Suppressor macrophage treated with lipopolysaccharide for 4 hours (primary cell): ENCODE measurements around the gene IGSF3.

ENCODE experiments used
- DNase-seq: peaks from one replicate; pipeline ENCODE4 v3.0.0-alpha.2; 2020

IGSF3 gene

GRCh38 chr1:116686175-116686574 lies 18.6 kb upstream of the IGSF3 start:
- DNase-seq = no peak

DNA sequence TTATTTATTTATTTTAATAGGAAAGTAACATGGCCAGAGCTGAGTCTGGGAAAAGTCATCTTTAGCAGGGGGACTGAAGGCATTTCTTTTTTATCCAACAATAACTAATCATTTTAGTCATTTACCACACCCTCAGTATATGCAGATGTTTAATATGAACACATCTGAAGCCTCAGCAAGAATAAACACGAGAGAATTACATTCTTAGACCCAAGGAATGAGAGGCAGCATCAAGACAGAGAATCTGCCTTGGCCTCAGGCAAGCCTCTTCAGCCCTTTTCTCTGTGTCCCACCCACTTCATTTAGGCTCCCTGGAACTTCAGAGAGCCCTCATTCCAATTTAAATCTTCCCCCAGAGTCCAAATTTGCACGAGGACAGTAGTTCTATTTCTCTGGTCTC lies 17.0 kb upstream of the IGSF3 start:
- DNase-seq = no peak

GRCh38 chr1:116682641-116683221 lies 15.2 kb upstream of the IGSF3 start:
- DNase-seq = peak; percentile 27

DNA sequence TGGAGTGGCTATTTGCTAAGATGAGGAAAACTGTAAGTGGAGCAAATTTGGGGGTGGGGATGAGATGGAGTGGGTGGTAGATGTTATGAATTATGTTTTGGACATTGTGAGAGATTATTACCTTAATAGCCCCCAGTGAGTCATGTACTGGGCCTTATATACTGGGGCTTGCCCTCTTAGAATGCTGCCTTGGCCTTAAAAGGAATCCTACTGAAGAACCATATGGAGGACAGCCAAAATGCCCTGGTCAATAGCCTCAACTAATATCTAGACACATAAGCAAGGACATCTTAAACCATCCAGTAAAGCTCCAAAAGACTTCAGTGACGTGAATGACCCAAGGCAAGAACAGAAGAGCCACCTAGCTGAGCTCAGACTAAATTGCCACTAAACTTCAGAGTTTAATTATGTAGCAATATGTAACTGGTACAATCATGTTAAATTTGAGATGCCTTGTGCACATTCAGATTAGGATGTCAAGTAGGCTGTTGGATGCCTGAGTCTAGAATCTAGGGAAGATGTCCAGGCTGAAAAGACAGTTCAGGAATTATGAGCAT lies 13.9 kb upstream of the IGSF3 start:
- DNase-seq = no peak

DNA sequence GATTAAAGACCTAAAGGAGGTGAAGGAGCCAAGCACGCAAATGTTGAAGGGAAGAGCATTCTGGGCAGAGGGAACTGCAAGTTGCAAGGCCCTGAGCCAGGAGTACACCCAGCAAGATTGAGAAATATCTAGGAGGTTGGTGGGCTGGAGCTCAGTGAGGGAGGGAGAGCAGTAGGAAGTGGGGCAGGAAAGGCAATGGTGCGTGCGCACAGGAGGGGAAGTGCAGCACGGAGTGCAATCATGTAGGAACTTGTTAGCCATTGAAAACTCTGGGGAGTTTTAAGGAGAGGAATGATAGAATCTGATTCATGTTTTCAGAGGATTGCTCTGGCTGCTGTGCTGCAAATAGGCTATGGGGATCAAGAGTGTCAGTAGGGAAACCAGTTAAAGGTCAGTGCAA lies 13.2 kb upstream of the IGSF3 start:
- DNase-seq = no peak

DNA sequence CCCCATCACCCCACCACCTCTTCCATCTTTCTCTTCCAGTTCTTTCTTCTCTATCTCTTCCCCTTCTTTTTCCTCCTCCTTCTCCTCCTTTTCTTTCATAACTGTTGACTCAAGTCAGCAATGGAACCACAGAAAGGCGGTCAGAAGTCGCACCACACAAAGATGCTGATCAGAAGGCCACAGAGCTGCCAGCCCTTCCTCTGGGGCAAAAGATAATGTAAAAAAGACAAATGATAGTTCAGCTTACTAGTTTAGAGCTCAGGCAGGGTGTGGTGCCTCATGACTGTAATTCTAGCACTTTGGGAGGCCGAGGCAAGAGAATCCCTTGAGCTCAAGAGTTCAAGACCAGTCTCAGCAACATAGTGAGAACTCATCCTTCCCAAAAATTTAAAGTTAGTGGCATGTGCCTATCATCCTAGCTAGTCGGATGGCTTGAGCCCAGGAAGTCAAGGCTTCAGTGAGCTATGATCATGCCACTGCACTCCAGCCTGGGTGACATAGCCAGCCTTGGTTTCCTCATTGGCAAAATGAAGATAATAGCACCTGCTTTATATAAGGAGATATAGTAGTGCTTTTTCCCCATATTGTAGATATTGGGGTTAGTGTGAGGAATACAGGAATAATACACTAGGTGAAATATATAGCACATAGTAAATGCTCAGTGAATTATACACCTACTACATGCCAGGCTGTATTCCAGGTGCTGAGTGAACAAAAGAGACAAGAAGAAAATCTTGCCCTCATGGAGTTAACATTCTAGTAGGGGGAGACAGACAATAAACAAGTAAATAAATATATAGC lies 12.5 kb upstream of the IGSF3 start:
- no peak for DNase-seq

DNA sequence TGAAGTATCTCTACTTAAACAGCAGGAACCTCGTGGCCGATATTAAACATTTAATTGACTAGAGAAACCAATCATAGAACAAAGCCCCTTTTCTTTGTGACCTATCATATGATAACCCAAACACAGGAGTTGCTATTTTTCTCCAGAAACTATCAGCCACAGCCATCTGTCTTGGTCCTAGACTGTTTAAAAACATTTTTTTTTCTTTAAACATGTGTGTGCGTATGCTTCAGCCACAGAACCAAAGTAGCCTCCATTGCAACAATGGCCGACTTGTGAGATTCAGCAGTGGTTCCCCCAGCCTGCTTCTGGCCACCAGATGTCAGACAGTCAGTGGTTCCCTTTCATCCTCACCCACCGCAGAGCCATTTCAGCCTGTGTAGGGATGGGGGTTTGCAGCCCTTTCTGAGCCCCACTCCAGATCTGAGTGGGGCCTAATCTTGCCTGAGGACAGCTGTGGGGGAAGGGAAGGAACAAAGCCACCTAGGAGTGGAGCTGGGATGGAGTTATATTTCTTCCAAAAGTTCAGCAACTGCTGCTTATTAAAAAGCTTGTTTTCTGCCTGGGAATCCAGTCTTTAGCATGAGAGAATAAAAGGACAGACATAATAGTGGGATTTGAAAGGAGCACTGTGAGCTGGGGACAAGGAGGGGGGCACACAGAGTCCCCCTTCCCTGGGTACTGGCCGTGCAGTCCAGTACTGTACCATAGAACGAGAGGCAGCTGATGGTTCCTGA lies 11.7 kb upstream of the IGSF3 start:
- DNase-seq = no peak

- no peak for DNase-seq
These were observed 11.2 kb upstream of the IGSF3 start for GRCh38 chr1:116678732-116679090.

- no peak for DNase-seq
These were observed 10.0 kb upstream of the IGSF3 start for GRCh38 chr1:116677474-116678062.

- DNase-seq = no peak
These were observed 8.8 kb upstream of the IGSF3 start for GRCh38 chr1:116676291-116676690.

GRCh38 chr1:116674751-116675150 lies 7.2 kb upstream of the IGSF3 start:
- no peak for DNase-seq

- DNase-seq = no peak
These were observed 6.5 kb upstream of the IGSF3 start for GRCh38 chr1:116674011-116674531.

GRCh38 chr1:116671912-116672311 lies 4.4 kb upstream of the IGSF3 start:
- no peak for DNase-seq

GRCh38 chr1:116671072-116671760 lies 3.7 kb upstream of the IGSF3 start:
- no peak for DNase-seq

- no peak for DNase-seq
These were observed 744 bp upstream of the IGSF3 start for GRCh38 chr1:116668277-116668676.

DNA sequence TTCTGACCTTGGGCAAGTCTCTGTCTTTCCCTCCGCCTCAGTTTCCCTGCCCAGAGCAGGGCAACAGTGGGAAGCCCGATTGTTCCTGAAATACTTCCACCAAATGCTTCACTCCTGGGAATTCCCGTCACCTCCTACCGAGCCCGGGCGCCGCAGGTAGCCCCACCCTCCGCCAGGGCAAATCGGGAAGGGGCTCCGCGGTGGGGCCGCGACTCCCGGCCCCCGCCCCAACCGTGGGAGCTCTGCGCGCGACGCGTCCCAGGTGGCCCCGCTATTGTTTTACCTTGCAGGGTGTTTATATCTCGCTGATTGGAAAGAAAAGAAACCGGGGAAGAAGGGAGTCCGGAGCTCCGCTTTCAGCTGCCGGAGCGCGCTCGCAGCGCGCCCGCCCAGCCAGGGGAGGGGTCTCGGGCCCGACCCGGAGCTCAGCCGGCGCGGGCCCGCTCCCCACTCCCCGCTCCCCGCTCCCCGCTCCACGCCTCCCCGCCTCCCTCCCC lies 407 bp downstream of the IGSF3 start:
- no peak for DNase-seq

DNA sequence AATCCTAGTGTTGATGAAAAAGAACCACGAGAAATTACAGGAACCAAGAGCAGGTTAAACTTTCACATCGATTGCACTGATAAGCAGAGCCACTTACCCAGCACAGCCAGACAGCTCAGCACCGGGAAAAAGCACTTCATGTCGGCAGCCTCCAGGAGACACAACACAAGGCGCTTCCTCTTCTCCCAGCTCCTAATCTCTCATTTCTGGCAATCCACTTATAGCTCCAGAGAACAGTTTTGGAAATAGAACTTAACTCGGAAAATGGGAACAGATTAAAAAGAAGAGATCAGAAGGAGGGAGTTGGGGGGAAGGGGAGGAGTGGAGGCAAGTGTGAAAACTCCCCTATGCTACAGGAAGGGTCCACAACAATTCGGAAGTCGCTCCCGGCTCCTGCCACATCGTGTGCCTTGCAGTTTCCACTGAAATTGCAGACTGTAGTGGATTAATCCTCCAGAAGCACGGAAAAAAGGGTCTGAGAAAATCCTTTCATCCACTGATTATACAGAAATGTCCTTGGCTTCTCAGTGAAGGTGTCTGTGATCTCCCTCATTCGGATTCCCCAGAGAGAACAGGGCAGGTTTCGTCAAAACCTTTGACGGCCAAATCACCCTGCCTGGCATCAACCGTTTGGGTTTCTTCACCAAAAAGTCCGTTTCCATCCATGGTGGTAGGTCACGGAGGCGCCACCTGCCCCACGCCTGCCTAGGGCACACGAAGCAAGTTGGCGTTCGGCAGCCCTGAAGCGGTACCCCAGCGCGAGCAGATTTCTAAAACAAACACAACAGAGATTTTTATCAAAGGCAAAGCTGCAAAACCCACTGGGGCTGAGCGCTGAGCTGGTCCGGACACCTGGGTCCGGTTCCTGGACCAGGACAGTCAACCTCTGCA lies 1.1 kb downstream of the IGSF3 start:
- no peak for DNase-seq

DNA sequence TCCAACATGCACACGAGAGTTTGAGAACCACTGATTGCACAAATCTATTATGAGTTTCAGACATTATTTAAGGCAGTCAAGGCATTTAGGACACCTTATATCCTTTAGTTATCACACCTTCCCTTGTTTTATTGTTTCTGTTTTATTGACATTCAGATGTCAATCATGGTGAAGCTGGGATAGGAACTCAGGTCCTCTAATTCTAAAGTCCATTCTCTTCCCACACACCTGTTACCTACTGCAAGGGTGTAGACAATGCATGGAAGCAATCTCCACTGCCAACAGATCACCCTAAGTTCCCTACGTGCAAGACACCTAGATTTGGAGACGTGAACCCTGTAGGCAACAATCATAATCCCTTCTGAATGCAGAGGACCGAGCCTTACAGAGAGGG lies 2.6 kb downstream of the IGSF3 start:
- no peak for DNase-seq

- no peak for DNase-seq
These were observed 3.1 kb downstream of the IGSF3 start for GRCh38 chr1:116664366-116664977.

- DNase-seq = no peak
These were observed 3.7 kb downstream of the IGSF3 start for GRCh38 chr1:116663821-116664220.

DNA sequence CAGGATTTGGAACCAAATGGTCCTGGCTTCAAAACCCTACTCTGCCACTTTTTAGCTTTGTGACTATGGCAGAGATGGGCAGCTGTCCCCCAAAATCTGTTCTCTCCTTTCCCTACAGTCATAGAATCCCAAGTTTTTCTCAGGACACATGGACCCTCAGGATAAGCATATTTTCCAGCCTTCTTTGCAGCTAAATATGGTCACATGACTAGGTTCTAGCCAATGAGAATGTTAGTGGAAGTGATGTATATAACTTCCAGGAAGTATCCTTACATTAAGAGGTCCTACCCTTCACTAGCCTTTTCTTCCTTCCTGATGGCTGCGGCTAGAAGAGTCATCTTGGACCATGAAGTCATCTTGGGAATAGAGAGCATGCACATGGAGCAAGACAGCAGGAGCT lies 5.9 kb downstream of the IGSF3 start:
- DNase-seq = no peak
